SW480 (cell line): ENCODE data around the gene CTSF.

Experiments
- DNase-seq: peaks from one replicate; pipeline ENCODE4 v3.0.0-alpha.2; 2016; ENCODE audit warnings: low spot score

The CTSF gene

DNA sequence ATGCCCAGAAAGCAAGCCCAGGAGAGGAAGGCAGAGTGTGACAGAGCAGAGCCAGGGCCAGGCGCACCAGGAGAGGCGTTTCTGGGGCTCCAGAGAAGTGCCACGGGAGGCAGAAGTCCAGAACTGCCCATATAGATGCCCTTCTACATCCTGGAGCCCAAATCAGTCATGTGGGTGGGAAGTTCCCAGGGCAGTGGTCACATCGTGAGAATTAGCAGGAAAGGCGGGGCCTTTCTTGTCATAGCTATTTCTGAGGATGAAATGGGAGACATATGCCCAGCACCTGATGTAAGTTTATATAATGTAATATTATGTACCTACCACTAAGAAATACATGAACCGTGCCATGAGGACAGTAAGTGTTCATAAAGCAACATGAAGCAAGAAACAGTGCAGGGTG, 35.6 kb downstream of the CTSF start:
- no peak for DNase-seq

DNA sequence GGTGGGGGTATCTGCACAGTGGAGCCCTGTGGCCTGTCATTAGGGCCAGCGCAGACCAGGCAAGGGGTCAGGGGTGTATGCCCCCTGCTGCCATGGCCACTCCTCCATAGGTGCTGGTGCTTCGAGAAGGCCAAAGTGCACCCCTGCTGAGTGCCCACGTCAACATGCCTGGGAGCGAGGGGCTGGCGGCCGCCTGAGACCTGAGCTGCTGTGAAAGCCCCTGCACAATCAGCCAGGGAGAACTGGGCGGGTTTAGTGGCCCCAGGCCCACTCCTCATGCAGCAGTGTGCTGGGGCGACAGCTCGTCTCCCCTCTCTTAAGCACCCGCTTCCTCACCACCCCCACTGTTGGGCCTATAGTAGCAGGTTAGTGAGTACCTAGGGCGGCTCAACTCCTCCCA, 36.6 kb downstream of the CTSF start:
- DNase-seq: no peak

DNA sequence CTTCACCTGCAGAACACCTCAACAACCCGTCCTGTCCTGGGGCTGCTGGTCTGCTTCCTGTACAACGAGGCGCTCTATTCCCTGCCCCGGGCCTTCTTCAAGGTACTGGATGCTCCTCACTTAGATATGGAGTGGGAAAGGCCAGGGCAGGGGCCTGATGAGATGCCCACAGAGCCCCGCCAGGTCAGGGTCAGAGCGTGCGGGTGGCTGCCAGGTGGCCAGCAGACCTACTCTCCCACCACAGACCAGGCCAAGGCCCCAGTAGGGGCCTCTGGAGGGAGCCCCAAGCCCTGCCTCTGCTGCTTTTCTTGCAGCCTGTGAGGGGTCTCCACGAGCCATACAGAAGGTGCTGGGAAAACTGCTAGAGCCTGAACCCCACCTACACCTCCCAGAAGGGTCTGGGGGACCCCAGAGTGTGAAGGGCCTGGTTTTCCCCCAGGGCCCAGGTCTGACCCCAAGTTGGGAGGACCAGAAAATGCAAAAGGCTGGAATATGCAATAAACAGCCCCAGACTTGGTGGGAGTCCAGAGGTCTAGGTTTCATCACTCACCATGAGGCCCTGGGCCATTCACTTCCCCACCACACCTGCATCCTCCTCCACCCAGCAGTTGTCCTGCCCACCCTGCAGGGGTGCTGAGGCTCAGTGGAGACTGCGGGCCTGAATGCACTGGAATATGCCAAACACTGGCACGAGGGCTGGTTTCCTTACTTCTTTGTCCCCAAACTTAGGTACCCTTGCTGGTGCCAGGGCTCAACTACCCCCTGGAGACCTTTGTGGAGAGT, 37.3 kb downstream of the CTSF start:
- no peak for DNase-seq

DNA sequence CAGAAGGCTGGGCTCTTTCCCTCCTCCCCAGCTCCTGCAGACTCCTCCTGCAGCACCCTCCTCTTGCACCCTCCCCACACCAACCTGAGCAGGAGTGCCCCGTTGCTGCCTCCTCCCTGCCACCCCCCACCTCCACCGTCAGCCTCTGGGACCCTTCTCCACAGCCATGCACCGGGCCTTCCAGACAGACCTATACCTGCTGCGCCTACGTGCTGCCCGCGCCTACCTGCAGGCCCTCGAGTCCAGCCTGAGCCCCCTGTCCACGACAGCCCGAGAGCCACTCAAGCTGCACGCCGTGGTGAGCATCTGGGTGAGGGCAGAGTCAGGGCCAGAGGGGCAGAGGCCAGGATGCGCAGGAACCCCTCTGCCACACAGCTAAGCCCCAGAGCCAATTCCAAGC, 38.8 kb downstream of the CTSF start:
- no peak for DNase-seq

DNA sequence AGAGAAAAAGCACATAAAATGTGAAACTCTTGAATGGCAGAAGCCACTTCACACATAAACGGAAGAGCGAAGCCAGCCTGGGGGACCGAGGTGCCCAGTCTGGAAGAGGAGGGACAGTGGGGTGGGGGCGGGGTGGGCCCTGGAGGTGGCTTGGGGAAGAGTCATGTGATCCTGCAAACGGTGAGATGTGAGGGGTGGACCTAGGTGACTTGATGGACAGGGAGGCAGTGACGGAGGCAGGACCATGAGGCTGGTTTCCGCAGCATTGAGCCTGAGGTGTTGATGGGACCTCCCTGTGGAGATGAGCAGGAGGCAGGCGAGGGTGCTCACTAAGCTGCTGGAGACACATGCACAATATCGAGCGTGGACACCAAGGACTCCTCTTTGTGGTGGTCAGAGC, 39.3 kb downstream of the CTSF start:
- no peak for DNase-seq

DNA sequence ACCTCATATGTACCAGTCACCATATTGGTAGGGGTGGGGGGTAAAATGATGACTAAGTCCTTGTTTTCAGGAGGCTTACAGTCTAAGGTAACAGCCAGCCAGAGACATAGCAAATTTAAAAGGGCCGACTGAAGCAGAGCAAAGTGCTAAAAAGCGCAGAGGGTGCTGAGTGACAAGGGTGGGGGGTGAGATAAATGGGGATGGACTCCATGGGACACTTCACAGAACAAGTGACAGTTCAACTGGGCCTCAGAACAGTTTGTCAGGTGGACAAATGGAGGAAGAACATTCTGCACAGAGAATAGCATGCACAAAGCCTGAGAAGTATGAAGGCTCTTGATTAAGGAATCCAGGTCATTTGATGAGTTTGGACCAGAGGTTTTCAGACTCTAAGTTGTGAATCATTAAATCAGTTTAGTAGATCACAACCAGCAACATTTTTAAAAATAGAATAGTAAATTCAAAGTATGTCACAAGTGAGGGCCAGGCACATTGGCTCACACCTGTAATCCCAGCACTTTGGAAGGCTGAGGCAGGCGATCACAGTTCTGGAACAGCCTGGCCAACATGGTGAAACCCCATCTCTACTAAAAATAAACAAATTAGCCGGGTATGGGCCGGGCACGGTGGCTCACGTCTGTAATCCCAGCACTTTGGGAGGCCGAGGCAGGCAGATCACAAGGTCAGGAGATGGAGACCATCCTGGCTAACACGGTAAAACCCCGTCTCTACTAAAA, 43.9 kb downstream of the CTSF start:
- no peak for DNase-seq

DNA sequence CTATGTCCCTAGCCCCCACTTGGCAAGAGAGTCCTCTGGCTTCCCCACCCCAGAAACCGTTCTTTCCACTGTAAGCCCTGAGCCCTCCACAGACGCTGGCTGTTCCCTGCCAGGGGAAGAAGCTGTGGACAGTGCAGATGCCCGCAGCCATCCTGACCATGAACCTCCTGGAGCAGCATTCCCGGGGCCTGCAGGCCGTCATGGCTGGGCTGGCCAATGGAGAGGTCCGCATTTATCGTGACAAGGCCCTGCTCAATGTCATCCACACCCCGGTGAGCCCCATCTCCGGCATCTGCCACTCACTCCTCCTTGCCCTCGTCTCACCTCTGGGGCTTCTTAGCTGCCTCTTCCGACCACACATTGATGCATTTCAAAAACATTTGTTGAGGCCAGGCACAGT, 44.8 kb downstream of the CTSF start:
- DNase-seq: no peak
